Kidney (tissue), 14 donors: ENCODE data around the gene ARMC7. TPM values are rescaled to one million over a fixed set of nuclear protein-coding genes. Genes with fewer than 3 reads are reported as not detected.
A peak's percentile ranks its signal among the peaks of the same experiment; 100 is the strongest.

Source experiments
- DNase-seq, 5 donors: peaks; one replicate each; pipeline ENCODE4 v3.0.0-alpha.2; 2013 to 2020
- FAIRE-seq: peaks from 2 replicates; lab custom pipeline; 2012; peaks lifted over from hg19 to GRCh38; lab: Jason Lieb, UNC
- H3K27ac ChIP-seq, 2 donors: one replicate each; pipeline ENCODE4 v1.7.0; 2013; ENCODE audit warnings: low read depth in 2 of 2, low read length in 2 of 2, inconsistent platforms in 1 of 2
- H3K27me3 ChIP-seq: one replicate; pipeline ENCODE4 v1.7.1; 2013; ENCODE audit warnings: low read length, inconsistent platforms; ENCODE audit not compliant: control insufficient read depth, insufficient read depth
- H3K36me3 ChIP-seq, 3 donors: one replicate each; pipeline versions ENCODE4 v1.7.0 to v1.7.1; 2013; ENCODE audit warnings: low read length in 3 of 3, control low read depth in 1 of 3, inconsistent platforms in 1 of 3; ENCODE audit not compliant: insufficient read depth in 3 of 3, control insufficient read depth in 2 of 3
- H3K4me1 ChIP-seq, 3 donors: one replicate each; pipeline versions ENCODE4 v1.7.0 to v1.7.1; 2013; ENCODE audit warnings: low read length in 3 of 3, inconsistent platforms in 1 of 3, low read depth in 1 of 3; ENCODE audit not compliant: control insufficient read depth in 2 of 3, insufficient read depth in 2 of 3
- H3K4me3 ChIP-seq, 3 donors: one replicate each; pipeline versions ENCODE4 v1.7.0 to v1.8.1; 2013; ENCODE audit warnings: low read length in 3 of 3, control low read depth in 1 of 3, inconsistent platforms in 1 of 3
- H3K9ac ChIP-seq, 3 donors: one replicate each; pipeline versions ENCODE4 v1.7.0 to v1.7.1; 2013; ENCODE audit warnings: low read length in 3 of 3, control low read depth in 1 of 3, inconsistent platforms in 1 of 3
- H3K9me3 ChIP-seq, 3 donors: one replicate each; pipeline versions ENCODE4 v1.7.0 to v1.7.1; 2013; ENCODE audit warnings: low read length in 3 of 3, control low read depth in 1 of 3, inconsistent platforms in 1 of 3; ENCODE audit not compliant: control insufficient read depth in 2 of 3, insufficient read depth in 1 of 3
- CTCF ChIP-seq: IDR thresholded peaks from 3 replicates; pipeline ENCODE4 v1.5.1; 2012; ENCODE audit warnings: mild to moderate bottlenecking, moderate library complexity, borderline replicate concordance; ENCODE audit not compliant: insufficient read depth; ENCODE audit errors: extremely low read depth
- intact Hi-C: fragments of 100-400 bp; cut with DNase I; formaldehyde crosslinking; loops from one replicate; pipeline ENCODE4 v1.11.1; 2022
- polyA plus RNA-seq: library from polyadenylated mRNA; stranded (reverse); fragments of 350-450 nt; fragmentation: Illumina TruSeq; extraction: RNeasy Lipid Tissue Mini Kit (QIAGEN cat#74804); gene quantifications from one replicate; pipeline ENCODE4 v1.2.3, GENCODE V29; 2014; ENCODE audit warnings: low read depth, low replicate concordance; ENCODE audit not compliant: insufficient read depth
- total RNA-seq: library from RNA; stranded (reverse); fragmentation: NEBNext Ultra II Directional; extraction: Animal tissue kit (Norgen Biotek cat#: 25700); gene quantifications from one replicate; pipeline ENCODE4 v1.2.1, GENCODE V29; 2021
- donor health status: control.
- donor health status: control.
- donor health status: control.
- donor health status: control.
- donor health status: control.
- donor health status: DM: yes; HTN: yes; CAD: no.
- donor health status: Normal renal cell carcinoma (clear cell type).

ARMC7 gene
- total and polyA plus RNA-seq, 2 donors from 2014 or later: 31.8 to 35.1 TPM

GRCh38 chr17:75152922-75153779, 43.4 kb downstream of the ARMC7 start:
- intact Hi-C loops: no loop called here
- no peak for TF ChIP-seq CTCF
- peak overlapping the region; percentile 29 to 59 (median 56) for H3K9ac ChIP-seq
- H3K27me3 ChIP-seq: no peaks in the 10 kb centered on the region
- DNase-seq (peak in 3 of 5 donors; percentile 66 to 80 (median 77)), FAIRE-seq (no peak)
- no peaks in the 10 kb centered on the region for H3K36me3 ChIP-seq
- no peak overlapping the region for H3K27ac ChIP-seq
- no peaks in the 10 kb centered on the region for H3K9me3 ChIP-seq
- peak overlapping the region; percentile 67 to 82 (median 76) for H3K4me3 ChIP-seq
- H3K4me1 ChIP-seq: peaks cover 0 to 9% (median 5%) of the 10 kb centered on the region in 3 donors

- H3K27ac ChIP-seq: no peak overlapping the region
- intact Hi-C loops: no loop called here
- H3K4me3 ChIP-seq: peak overlapping the region; percentile 67 to 82 (median 76)
- DNase-seq: peak in 4 of 5 donors; percentile 55 to 81 (median 72)
- FAIRE-seq: no peak
- H3K9me3 ChIP-seq: no peaks in the 10 kb centered on the region
- peak overlapping the region; percentile 29 to 59 (median 54) for H3K9ac ChIP-seq
- no peaks in the 10 kb centered on the region for H3K27me3 ChIP-seq
- H3K4me1 ChIP-seq: peaks cover 0 to 9% (median 5%) of the 10 kb centered on the region in 3 donors
- TF ChIP-seq CTCF: no peak
- H3K36me3 ChIP-seq: no peaks in the 10 kb centered on the region
These were observed 44.0 kb downstream of the ARMC7 start for GRCh38 chr17:75153780-75154194.

- no peaks in the 10 kb centered on the region for H3K36me3 ChIP-seq
- peak within 1 kb of the TSS; percentile 67 to 82 (median 76) for H3K4me3 ChIP-seq
- FAIRE-seq: peak; percentile 77
- H3K9me3 ChIP-seq: no peaks in the 10 kb centered on the region
- no peaks in the 10 kb centered on the region for H3K27me3 ChIP-seq
- peak within 1 kb of the TSS; percentile 29 to 59 (median 56) for H3K9ac ChIP-seq
- peaks cover 0 to 9% (median 5%) of the 10 kb centered on the region in 3 donors for H3K4me1 ChIP-seq
- intact Hi-C loops: no loop called here
- TF ChIP-seq CTCF: no peak
- no peak within 1 kb of the TSS for H3K27ac ChIP-seq
- peak; percentile 99 to 100 (median 99) for DNase-seq
These were observed 44.7 kb downstream of the ARMC7 start, which contains the start of gene JPT1 for GRCh38 chr17:75154195-75155106. JPT1 (minus strand) TSS chr17:75154512; CDS start chr17:75154397, 115 bp downstream.
